Inflammatory macrophage (primary cell): ENCODE data around the gene YWHAG.
A peak's percentile ranks its signal among the peaks of the same experiment; 100 is the strongest.
"Not testable (repeated sequence)": the region's sequence is repeated elsewhere in the genome, so short reads cannot be mapped to it uniquely, and the experiment has no call there.

ENCODE experiments used
- DNase-seq, 2 donors: peaks; one replicate each; pipeline ENCODE4 v3.0.0-alpha.2; 2020 to 2022

The YWHAG gene

DNA sequence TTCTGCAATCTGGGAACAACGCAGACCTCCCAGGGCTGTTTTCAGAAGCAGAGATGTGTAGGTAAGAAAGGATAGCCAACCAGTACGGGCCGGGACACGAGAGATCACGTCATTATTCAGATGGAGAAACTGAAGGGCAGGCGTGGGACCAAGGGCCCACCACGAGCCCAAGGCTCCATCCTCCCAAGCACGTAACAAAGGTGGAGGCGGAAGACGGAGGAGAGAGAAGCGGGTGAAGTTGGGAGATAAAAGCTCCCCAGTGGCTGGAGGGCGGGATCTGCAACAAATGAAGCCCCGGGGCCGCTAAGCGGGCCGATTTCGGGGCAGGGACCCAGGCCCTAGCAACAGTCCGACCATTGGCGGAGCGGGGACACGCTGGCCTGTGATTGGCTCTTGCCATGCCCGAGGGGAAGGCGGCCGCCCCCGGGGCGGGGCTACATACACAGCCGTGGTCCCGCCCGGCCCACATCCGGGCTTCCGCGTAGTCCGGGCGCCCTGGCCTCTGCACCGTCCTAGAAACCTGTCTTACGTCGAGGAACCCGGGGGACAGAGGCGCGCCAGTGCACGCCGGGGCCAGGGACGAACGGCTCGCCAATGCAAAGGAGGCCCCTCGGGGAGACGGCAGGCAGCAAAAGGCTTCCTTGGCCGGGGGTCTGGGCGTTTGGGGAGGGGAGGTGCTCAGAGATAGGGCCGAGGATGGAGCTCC, 40.9 kb downstream of the YWHAG start:
- DNase-seq, result peak; percentile 97 to 98

DNA sequence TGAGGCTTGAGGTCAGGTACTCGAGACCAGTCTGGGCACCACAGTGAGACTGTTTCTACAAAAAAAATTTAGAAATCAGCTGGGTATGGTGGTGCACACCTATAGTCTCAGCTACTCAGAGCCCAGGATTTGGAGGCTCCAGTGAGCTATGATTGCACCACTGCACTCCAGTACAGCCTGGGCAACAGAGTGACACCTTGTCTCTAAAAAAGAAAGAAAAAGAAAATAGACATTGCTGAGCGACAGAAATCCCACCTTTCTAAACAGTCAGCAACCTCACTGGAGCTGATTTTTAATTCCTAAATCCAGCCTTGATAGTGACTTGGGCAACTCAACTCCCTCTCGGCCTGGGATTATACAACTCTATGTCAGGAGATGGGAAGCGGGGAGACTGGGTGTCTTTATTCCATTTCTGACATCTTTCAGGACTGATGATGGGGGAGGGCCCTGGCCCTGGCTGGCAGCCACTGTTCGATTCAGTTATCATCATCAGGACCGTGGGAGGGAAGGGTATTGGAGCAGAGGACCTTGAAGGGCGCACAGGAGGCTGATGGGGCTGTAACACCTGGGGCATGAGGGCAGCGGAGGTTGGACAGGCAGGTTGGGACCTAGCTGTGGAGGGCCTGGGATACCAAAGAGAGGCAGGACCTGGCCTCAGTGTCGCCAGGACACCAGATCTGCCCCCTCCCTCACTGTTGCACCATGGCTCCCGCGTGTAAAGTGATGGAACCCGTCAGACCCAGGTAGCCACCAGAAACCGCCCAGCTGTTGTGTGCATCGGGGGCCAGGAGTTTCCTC, 41.6 kb downstream of the YWHAG start:
- no peak for DNase-seq

DNA sequence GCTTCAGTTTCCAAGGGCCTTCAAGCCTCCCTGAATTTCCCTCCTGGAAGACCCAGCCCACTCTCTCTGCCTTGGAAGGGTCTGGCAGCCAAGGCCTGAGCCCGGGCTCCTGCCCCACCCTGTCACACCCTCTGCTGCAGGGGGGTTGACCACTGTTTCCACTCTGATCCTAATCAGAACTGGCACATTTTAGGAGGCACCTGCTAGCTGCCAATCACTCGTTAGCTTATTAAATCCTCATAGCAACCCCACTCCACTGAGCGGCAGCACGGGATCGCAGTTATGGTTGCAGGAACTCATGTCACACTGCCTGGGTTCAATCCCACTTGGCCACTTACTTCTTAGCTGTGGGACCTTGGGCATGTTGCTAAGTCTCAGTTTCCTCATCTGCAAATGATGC, 43.4 kb downstream of the YWHAG start:
- peak; percentile 60 to 68 for DNase-seq

DNA sequence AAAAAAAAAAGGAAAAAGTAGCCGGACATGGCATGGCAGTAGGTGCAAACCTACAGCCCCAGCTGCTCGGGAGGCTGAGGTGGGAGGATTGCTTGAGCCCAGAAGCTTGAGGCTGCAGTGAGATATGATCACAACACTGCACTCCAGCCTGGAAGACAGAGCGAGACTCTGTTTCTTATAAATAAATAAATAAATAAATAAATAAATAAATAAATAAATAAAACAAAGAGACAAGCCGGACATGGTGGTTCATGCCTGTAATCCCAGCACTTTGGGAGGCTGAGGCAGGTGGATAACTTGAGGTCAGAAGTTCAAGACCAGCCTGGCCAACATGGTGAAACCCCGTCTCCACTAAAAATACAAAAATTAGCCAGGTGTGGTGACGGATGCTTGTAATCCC, 44.1 kb downstream of the YWHAG start:
- not testable (repeated sequence) for DNase-seq

DNA sequence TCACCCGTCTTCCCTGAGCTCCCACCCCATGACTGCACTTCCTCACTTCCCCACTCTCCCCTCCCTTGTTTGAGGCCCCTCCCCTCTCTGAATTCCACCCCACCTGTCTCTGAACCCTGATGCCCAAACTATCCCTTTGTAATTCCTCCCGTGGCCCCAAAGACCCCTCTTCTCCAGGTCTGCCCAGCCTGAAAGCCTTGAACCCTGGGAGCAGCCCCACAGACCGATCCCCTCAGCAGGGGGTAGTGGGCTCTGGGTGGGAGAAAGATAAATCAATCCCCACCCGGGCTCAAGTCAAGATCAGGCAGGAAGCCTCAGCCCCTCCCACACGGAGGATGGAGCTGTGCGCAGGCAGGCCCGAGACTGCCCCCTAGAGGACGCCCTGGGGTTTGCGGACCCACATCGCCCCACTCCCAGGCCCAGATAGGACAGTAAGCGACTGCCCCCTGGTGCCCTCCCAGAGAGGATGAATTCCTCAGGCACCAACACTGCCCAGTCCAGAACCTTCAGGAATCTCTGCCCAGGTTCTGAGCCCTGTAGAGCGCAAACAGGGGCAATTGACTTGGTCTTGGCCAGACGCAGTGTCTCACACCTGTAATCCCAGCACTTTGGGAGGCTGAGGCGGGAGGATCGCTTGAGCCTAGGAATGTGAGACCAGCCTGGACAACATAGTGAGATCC, 44.6 kb downstream of the YWHAG start:
- DNase-seq, result peak; percentile 95 to 97

DNA sequence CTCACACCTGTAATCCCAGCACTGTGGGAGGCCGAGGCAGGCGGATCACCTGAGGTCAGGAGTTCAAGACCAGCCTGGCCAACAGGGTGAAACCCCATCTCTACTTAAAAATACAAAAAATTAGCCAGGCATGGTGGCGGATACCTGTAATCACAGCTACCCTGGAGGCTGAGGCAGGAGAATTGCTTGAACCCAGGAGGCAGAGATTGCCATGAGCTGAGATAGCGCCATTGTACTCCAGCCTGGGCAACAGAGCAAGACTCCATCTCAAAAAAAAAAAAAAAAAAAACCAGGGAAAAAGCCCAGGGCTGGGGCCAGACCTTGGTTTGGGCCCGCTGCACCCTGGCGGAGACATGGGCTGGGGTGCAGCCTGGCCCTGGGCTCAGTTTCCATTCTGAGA, 47.0 kb downstream of the YWHAG start:
- not testable (repeated sequence) for DNase-seq

DNA sequence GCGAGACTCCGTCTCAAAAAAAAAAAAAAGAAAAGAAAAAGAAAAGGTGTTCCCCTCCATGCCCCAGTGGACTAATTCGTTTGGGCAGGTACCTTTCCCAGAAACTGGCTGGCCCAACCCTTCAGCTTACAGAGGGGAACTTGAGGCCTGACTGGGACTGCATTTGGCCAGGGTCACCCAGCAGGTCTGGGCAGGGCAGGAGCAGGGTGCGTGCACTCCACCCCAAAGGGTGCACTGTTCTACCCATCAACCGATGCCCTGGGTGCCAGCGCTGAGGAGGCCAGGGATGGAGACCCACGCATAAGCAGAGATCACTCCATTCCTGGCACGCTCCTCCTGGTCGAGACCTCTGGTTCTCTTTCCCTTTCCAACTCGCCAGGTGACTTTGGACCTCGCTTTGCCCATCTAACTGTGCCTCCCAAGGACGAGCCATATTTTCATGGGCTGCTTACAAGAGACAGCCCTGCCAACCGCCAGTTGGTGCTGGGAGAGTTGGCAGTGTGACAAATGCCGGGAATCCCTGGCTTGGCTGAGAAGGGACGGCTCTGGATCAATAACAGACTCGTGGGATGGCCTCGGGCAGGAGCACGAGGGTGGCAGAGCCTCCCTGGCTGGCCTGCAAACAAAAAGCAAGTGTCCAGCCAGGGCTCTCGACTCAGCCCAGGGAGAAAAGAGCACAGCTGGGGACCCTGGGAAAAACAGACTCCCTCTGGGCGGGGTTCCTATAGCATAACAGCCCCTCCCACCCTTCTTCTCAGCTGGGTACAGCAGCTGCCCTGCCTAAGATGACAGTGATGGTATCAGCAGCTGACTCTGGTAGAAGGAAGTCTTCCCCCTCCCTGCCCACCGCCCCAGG, 48.5 kb downstream of the YWHAG start:
- DNase-seq, result no peak

DNA sequence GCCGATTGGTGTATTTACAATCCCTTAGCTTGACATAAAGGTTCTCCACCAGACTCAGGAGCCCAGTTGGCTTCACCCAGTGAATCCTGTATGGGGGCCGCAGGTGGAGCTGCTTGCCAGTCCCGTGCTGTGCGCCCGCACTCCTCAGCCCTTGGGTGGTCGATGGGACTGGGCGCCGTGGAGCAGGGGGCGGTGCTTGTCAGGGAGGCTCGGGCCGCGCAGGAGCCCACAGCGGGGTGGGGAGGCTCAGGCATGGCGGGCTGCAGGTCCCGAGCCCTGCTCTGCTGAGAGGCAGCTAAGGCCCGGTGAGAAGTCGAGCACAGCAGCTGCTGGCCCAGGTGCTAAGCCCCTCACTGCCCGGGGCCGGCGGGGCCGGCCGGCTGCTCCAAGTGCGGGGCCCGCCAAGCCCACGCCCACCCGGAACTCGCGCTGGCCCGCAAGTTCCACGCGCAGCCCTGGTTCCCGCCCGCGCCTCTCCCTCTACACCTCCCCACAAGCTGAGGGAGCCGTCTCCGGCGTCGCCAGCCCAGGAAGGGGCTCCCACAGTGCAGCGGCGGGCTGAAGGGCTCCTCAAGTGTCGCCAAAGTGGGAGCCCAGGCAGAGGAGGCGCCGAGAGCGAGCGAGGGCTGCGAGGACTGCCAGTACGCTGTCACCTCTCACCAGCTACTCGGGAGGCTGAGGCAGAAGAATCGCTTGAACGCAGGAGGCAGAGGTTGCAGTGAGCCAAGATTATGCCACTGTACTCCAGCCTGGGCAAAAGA, 49.3 kb downstream of the YWHAG start:
- DNase-seq, result not testable (repeated sequence)

DNA sequence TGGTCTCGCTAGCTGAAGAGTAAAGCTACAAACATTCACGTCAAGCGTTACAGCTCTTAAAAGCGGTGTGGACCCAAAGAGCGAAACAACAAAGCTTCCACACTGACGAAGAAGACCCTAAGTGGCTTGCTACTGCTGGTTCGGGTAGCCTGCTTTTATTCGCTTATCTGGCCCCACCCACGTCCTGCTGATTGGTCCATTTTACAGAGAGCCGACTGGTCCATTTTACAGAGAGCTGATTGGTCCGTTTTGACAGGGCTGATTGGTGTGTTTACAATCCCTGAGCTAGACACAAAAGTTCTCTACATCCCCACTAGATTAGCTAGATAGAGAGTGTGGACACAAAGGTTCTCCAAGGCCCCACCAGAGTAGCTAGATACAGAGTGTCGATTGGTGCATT, 49.9 kb downstream of the YWHAG start:
- not testable (repeated sequence) for DNase-seq

DNA sequence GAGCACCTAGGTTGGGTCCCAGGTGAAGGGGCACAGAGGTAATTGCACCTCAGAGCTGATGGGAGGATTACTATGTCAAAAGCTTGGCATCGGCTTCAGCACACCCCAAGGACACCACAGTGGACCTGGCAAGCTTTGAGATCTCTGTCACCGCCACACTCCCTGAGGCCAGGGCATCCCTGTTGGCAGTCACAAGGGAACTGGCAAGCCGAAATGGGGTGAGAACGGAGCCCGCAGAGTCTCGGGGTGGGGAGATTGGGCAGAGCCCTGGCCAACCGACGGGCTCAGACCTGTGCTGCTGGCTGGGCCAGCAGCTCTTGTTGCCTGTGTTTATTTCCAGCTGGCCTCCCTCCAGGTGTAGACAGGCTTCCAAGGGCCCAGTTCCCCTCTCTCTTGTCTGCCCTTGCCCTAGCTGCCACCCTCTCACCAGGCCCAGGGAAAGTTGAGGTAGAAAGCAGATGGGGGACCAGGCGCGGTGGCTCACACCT, 53.9 kb downstream of the YWHAG start:
- DNase-seq, result no peak

DNA sequence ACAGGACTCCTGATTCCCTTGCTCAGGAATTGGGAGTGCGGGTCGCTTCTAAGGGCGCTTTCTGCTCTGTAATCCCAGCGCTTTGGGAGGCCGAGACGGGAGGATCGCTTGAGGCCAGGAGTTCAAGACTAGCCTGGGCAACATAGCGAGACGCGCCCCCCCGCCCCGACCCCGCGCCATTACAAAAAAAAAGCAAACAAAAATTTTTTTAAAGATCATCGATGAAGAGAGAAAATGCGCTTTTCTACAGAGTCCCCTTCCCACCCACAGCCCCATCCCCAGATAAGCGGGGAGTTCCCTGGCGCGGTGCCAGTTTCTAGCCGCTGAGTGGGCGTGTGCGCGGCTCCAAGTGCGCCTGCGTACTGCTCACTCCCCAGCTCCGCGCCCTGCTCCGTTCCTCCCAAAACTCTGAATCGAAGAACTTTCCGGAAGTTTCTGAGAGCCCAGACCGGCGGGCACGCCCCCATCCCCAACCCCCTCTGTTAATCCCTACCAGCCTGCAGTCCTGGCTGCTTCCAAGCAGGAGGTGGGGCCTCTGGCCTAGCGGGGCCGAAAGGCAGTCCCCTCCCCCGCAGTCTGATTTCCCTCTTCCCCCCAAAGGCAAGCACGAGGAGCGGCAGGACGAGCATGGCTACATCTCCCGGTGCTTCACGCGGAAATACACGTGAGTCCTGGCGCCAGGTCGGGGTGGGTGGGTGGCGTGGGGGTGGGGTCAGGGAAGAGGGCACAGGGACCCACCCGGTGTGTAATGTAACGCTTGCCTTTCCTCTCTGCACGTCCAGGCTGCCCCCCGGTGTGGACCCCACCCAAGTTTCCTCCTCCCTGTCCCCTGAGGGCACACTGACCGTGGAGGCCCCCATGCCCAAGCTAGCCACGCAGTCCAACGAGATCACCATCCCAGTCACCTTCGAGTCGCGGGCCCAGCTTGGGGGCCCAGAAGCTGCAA, 55.3 kb downstream of the YWHAG start:
- DNase-seq, result peak; percentile 88 to 91

DNA sequence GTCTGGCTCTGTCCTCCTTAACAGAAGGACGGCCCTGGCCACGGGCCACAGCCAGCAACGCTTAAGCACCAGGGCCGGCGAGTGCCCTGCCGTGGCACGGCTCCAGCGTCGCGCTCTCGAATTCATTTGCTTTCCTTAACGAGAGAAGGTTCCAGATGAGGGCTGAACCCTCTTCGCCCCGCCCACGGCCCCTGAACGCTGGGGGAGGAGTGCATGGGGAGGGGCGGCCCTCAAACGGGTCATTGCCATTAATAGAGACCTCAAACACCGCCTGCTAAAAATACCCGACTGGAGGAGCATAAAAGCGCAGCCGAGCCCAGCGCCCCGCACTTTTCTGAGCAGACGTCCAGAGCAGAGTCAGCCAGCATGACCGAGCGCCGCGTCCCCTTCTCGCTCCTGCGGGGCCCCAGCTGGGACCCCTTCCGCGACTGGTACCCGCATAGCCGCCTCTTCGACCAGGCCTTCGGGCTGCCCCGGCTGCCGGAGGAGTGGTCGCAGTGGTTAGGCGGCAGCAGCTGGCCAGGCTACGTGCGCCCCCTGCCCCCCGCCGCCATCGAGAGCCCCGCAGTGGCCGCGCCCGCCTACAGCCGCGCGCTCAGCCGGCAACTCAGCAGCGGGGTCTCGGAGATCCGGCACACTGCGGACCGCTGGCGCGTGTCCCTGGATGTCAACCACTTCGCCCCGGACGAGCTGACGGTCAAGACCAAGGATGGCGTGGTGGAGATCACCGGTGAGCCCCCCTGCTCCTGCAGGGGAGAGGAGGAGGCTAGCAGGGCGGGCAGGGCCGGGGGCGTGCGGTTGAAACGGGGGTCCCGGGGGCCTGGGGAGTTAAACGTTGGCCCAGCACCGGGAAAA, 56.2 kb downstream of the YWHAG start, which contains the start of gene HSPB1:
Gene HSPB1, plus strand, starts transcription at position 327 of the 855 bp plus-strand sequence. Its CDS starts 40 bp downstream, at position 367.
- DNase-seq, result peak; percentile 84 to 88

DNA sequence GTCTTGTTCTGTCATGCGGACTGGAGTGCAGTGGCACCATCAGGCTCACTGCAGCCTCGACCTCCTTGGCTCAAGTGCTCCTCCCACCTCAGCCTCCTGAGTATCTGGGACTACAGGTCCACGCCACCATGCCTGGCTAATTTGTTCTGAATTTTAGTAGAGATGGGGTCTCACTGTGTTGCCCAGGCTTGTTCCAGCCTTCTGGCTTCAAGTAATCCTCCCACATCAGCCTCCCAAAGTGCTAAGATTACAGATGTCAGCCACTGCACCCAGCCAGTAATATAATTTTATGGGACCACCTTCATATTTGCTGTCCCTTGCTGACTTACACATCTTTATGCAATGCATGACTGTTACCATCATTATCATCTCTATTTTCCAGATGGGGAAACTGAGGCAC, 57.8 kb downstream of the YWHAG start:
- no peak for DNase-seq

DNA sequence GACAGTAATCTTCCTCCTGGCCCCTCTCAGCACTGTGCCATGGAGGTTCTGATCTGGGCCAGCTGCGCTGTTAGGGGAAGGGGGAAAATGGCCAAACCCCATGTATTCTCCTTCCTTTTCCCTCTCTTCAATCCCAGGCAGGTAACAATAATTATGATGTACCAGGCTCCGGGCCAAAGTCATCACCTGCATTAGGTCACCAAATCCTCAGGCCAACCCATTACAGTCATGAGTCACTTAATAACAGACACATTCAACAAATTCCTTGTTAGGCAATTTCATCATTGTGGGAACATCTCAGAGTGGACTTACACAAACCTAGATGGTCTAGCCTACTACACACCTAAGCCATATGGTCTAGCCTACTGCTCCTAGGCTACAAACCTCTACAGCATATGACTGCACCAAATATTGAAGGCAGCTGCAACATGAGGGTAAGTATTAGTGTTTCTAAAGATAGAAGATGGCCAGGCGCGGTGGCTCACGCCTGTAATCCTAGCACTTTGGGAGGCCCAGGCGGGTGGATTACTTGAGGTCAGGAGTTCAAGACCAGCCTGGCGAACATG, 58.5 kb downstream of the YWHAG start:
- DNase-seq, result no peak

DNA sequence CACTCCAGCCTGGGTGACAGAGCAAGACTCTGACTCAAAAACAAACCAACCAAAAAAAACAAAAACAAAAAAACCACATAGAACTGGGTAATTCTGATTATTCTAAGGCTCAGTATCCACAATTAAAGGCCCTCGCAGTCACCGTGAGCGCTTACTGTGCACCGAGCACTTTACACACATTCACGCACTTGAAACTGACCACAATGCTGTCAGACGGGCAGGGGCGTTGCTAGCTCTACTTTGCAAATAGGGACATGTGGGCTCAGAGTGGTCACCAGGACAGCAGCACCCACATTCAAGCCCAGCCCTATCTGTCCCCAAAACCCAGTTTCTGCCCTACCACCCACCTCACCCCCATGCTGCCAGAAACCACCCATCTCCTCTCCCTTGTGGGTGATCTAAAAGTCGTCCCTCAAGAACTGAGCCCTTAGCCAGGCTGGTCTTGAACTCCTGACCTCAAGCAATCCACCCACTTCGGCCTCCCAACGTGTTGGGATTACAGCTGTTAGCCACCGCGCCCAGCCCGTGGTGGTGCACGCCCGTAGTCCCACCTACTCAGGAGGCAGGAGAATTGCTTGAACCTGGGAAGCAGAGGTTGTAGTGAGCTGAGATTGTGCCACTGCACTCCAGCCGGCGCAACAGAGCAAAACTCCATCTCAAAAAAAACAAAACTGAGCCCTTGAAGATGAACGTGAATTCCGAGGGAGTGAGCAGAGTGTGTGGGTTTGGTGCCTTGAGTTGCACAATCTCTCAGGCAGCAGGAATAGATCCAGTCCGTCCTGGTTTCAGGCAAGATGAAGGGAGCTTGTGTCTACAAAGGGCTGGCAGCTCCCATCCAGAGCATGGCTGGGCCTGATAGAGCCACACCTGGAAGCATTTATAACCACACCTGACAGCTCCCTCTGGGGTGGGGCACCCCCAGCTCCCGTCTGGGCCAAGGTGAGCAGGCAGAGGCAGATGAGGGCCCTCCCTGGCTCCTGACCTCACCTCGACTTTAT, 61.7 kb downstream of the YWHAG start:
- DNase-seq, result peak in 1 of 2 donors; percentile 29

DNA sequence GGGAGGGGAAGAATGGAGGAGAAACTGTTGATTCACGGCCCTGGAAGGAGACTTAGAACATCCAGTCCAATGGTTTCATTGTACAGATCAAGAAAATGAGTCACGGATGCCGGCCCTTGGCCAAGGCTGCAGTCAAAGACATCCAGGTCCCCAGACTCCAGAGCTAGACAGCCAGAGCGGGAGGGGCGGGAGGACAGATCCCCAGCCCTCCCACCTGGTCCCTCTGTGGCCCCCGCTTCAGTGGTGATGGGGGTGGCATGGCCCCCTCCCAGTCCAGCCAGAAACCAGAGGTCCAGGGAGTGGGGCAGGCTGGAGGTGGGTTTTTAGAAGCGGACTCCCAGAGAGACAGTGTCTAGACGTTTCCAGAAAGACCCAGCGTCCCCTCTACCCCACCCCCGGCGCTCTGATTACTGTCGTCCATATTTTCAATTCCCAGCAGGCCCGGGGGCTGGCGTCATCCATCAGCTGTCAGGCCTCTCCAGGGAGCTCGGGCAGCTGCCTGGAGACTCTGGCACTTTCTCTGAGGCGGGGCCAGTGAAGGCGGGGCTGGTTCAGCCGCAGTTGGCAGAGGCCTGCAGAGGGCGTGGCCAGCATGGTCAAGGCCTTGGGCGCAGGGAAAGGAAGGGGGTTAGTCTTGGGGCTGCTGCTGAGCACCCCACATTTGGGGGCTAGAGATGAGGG, 64.3 kb downstream of the YWHAG start:
- peak; percentile 85 to 86 for DNase-seq

DNA sequence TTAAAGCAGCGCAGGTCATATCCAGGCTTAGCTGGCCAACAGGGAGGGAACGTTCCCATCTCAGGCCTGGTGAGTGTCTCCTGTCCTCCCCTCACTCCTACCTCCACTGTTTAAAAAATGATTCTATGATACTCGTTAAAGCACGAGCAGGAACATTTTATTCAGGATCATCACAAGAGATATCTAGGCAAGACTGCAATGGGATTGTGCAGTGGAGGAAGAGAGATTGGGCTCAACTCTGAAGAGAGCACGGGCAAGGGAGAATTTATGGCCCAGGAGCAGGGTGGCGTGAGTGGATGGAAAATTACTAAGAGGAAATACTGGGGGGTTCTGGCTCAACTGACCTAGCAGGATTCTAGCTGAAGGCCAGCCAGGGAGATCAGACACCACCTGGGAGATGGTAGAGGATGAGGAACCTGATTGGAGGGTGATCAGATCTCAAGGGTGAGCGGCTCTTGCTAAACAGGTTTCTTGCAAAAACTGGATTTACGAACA, 65.3 kb downstream of the YWHAG start:
- DNase-seq, result no peak
